ENCODE results near the gene GPR158.
"Not testable (repeated sequence)": the region's sequence is repeated elsewhere in the genome, so short reads cannot be mapped to it uniquely, and the experiment has no call there.

Gene GPR158

GRCh38 chr10:25174461-25175230 is at the start of gene GPR158:
GPR158 (plus strand) TSS chr10:25175001; CDS start chr10:25175421, 420 bp downstream.
- peak; percentile 95 for DNase-seq (ENCODE audit: low spot score)

GRCh38 chr10:25125201-25125611 is 49.6 kb upstream of the GPR158 start:
- peak; percentile 71 for DNase-seq (ENCODE audit: low spot score)

GRCh38 chr10:25129592-25129991 is 45.2 kb upstream of the GPR158 start:
- DNase-seq (ENCODE audit: low spot score) = no peak

DNA sequence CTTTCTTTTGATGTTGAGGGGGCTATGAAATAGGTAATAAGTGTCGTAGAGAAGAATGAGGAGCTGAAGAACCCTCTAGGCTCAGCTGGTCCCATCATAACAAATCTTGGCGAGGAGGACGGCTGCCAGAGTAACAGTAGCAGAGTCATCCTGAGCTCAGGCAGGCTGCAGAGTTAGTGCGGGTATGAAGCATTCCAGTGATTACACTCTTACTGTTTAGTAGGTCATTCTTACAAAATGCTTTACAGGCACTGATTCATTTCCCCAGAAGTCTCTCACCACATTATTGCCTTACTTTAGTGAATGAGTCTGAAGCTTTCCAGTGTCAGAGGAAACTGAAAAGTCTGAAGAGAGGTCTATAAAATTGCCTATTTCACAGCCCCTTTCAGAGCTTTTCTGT is 43.9 kb upstream of the GPR158 start:
- DNase-seq (ENCODE audit: low spot score) = no peak

DNA sequence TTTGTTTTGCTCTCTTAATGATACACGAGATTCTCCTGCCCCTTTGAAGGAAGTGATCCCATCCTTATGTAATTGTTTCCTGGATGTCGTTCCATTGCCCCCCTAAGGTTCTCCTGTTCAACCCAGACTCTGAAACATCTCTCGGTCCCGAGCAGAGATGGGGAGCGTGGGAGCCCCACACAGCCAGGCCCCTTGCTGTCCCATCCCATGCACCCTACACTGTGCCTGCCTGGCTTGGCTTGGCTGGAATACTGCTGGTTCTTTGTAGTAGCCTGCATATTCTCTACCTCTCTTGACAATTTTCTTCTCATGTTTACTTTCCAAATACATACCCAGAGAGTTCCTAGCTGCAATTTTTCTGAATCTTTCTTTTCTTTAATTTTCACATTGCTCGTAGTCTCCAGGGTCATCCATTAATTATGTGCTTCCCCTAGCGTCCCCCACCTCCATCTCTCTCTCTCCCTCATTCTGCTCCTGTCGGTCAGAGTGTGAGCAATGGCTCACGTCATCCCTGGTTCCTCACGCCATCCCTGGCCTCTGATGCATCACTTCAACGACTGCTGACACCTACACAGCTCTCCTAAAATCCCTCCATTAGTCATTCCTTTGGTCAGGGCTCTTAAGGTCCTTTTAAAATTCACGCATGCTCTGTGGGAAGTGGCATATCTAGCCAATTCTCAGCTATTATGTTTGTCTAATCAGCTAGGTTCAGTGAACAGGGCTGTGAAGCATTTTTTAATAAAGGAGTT is 32.5 kb upstream of the GPR158 start:
- no peak for DNase-seq (ENCODE audit: low spot score)

- no peak for DNase-seq (ENCODE audit: low spot score)
Observed at GRCh38 chr10:25157650-25158049, 17.2 kb upstream of the GPR158 start.

- DNase-seq (ENCODE audit: low spot score) = no peak
Observed at GRCh38 chr10:25159591-25159990, 15.2 kb upstream of the GPR158 start.

DNA sequence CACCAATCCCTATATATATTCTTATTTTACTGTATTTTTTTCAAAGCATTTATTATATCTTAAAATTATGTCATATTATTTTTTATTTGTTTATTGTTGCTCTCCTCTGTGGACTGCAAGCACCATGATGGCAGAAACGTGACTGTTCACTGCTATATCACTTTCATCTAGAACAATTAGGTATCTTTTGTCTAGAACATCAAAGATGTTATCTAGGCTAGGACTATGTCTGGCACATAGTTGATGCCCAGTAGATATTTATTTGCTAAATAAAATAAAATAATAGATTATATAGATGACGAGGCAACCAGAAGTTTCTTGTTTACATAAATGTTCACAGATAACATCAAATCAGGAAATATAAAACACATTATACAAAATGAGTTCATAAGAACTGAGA is 12.4 kb upstream of the GPR158 start:
- no peak for DNase-seq (ENCODE audit: low spot score)

GRCh38 chr10:25163464-25163863 is 11.3 kb upstream of the GPR158 start:
- not testable (repeated sequence) for DNase-seq (ENCODE audit: low spot score)

DNA sequence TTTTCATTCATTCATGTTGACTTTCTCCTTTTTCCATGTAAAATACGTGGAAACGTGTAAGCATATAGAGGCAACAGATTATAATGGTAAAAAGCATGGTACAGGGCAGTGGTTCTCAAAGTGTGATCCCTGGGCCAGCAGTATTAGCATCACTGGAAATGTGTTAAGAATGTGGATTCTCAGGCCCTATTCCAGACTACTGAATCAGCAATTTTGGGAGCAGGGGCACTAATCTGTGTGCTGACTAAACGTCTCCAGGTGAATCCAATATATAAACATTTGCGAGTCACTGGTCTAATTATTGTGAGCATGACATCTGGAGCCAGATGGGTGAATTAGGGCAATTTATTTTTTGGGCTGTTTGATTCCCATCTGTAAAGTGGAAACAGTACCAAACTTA is 5.1 kb upstream of the GPR158 start:
- DNase-seq (ENCODE audit: low spot score) = no peak

DNA sequence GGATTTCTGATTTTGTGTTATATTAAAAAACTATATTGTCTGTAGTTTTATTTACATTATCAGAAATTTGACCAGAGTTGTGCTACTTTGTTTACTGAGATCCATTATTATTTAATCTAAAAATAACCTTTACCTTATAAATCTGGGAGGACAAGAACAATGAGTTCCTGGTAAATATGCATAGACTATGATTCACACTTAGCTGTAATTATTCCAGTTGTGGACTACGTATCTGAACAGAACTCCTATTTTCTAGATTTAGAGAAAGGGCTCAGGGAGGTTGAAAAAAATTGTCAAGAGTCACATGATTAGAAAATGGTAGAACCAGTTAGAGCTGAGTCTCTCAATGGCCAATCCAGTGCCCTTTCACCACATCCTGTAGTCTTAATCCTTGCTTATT is 4.2 kb upstream of the GPR158 start:
- DNase-seq (ENCODE audit: low spot score) = no peak

GRCh38 chr10:25175527-25176420 is 973 bp downstream of the GPR158 start:
- DNase-seq (ENCODE audit: low spot score) = peak; percentile 12

DNA sequence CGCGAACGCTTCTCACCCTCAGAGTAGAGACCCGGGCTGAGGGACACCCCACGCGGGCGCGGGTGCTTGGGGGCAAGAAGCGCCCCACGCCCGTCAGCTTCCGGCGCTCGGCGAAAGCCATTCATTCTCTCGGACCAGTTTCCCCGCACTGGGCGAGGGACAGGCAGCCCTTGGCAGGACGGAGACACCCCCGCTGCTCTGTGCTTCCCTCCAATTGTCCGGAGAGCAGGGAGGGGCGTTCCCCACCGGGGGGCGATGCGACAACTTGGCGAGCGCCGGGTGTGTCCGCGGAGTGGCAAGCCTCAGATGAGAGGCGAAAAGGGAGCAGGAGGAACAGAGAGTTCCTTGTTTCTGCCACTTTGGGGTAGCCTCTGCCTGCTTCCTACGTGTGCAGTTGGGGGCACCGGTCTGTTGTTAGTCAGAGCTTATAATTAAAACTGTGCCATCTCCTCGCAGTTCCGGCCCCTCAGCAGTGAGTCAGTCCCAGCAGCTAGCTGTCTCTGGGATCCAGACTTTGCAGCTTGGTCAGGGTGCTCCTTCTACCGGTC is 1.7 kb downstream of the GPR158 start:
- DNase-seq (ENCODE audit: low spot score) = peak; percentile 17

DNA sequence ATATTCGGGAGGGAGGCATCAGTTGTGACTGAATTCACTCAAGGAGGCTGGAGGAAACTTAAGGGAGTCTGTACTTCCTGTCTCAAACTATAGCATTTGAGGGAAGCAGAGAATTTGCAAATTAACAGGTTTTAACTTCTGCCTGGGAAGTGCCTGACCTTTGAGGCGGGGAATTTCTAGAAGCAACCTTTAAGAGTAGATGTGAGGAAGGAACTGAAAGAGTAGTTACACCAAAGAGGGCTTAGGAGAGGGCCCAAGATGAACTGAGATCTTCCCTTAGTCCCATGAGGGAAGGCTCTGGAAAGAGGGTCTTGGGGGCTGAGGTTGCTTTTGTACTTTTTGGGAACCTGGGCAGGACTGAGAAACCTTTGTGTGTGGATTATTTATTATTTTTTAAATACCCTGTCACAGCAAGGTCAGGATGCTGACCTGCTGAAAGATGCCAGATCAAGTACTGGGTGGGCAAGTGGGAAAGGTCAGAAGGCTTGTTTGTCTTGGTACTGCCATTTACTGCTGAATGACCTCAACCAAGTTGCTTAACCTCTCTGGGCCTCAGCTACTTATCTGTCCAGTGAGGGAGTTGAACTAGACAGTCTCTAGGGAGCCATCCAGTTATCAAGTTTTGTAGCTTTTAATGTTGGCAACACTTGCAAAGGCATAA is 2.4 kb downstream of the GPR158 start:
- no peak for DNase-seq (ENCODE audit: low spot score)

- no peak for DNase-seq (ENCODE audit: low spot score)
Observed at GRCh38 chr10:25177754-25178135, 2.9 kb downstream of the GPR158 start.

GRCh38 chr10:25178411-25178810 is 3.6 kb downstream of the GPR158 start:
- no peak for DNase-seq (ENCODE audit: low spot score)

- peak; percentile 18 for DNase-seq (ENCODE audit: low spot score)
Observed at GRCh38 chr10:25180801-25181200, 6.0 kb downstream of the GPR158 start.

DNA sequence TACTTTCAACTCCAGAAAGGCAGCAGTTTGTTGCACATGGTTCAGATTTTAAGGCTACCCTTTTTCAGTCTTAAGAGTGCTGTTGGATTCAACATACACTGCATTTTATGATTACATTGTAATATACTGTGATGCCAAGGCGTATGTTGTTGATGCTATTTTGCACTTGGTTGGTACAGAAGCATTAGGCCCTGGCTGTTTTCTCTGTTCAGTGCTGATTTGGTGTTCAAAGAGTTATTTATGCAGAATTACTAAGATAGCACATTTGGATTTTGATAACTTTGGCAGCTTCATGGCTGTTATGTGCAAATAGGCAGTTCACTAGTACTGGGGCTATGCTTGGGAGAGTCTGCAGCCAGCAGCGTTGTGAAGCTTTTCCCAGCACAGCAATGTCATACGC is 7.8 kb downstream of the GPR158 start:
- peak; percentile 43 for DNase-seq (ENCODE audit: low spot score)

DNA sequence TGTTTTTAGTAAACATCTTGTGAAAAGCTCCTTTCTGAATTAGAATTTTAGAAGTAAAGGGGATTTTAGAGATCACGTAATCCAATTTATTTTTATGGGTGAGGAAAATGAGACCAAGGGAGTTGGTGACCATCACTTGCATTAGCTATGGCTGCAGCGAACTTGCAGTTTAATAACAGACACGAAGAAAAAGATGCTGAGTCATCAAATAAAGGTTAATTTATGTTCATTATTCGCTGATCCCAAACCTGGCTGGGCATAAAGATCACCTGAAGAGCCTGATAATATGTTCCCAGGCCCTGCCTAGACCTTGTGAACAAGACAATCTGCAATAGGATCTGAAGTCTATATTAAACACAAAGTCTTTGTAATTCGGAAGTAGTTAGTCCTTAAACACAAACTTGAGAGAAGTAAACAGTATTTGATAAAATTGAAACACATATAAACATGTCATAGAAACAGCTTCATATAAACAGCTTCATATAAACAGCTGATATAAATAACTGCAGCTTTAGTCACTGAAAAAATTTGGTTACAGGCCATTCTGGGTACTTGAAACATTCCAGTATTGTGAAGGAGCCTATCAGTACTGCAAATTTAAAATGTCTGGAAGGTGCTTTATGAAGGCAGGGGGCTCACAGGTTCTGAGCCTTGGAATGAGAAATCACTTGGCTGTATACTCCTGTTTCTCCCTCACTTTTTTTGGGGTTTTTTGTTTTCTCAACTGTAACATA is 16.5 kb downstream of the GPR158 start:
- DNase-seq (ENCODE audit: low spot score) = no peak

DNA sequence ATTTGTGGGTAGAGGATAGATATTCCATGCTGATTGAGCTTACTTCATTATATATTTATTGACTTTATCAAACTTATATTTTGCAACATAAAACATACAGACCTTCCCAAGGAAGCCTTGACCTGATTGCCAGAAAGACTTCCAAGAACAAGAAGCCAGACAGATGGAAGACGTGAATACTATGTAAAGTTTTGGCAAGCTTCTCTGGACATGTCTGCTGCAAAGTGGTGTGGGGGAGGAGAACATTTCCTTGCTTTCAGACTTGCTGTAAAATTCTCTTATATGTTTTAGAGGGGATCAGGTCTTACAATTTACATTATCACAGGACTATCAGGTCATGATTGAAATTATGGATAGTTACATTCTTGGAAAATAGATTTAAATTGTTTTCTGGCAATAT is 23.4 kb downstream of the GPR158 start:
- no peak for DNase-seq (ENCODE audit: low spot score)
